ENCODE data around the gene RDX. TPM values are rescaled to one million over a fixed set of nuclear protein-coding genes. Genes with fewer than 3 reads are reported as not detected.

Gene RDX
- total and polyA plus RNA-seq, 2 of the 4 experiments (the other 2 are of a cell fraction) = 61.1 to 72.4 TPM

GRCh38 chr11:110131386-110132123 lies 164.9 kb downstream of the RDX start:
- no peak overlapping the region for H3K9ac ChIP-seq (ENCODE audit: low read depth, low read length)
- no peak overlapping the region for H4K91ac ChIP-seq (ENCODE audit: insufficient read depth, low read depth, low read length)
- no peak overlapping the region for H3K14ac ChIP-seq (replicated peaks; ENCODE audit: low read depth, low read length)
- no peaks in the 10 kb centered on the region for H3K27me3 ChIP-seq (ENCODE audit: control insufficient read depth, insufficient read depth, low read length)
- peaks cover 1% of the 10 kb centered on the region for H3K4me1 ChIP-seq (ENCODE audit: control insufficient read depth, insufficient read depth, low read length)
- WGBS, 2 experiments (ENCODE audit: extremely low coverage in 2 of 2, insufficient read length in 1 of 2) = 100% methylated on average over 1 of the region's 6 CpGs; no CpG with 5 or more reads in 1 of the 2 experiments
- no peak overlapping the region for H2BK20ac ChIP-seq (ENCODE audit: low read depth, low read length)
- peaks cover 3% of the 10 kb centered on the region; the same call in 1 of the 2 replicates for H3K9me1 ChIP-seq (ENCODE audit: insufficient read depth, low read length)
- no peaks in the 10 kb centered on the region for H3K9me3 ChIP-seq (ENCODE audit: control insufficient read depth, insufficient read depth, low read length)
- H3K27ac ChIP-seq (ENCODE audit: insufficient read depth, low read length) = no peak overlapping the region
- no peak overlapping the region for H2AK5ac ChIP-seq (ENCODE audit: low read depth, low read length)
- intact Hi-C loops (cut with micrococcal nuclease) = no loop called here
- BruUV-seq (replicated peaks) = no TSS peak
- no peak overlapping the region for H3K4ac ChIP-seq (ENCODE audit: low read depth, low read length)
- H4K8ac ChIP-seq (ENCODE audit: low read depth in 2 of 2, low read length in 2 of 2) = no peak overlapping the region
- DNase-seq (no peak), ATAC-seq (ENCODE audit: low read depth) (no peak)
- no peak overlapping the region for H2BK15ac ChIP-seq (ENCODE audit: low read depth, low read length)
- H3K23ac ChIP-seq (ENCODE audit: low read depth, low read length) = no peak overlapping the region
- no peak overlapping the region for H3K4me2 ChIP-seq (ENCODE audit: low read depth, low read length)
- peaks cover 4% of the 10 kb centered on the region; the same call in 1 of the 2 replicates for H4K20me1 ChIP-seq (ENCODE audit: insufficient read depth, low read length)
- H2AK9ac ChIP-seq (replicated peaks; ENCODE audit: low read depth, low read length, poor library complexity) = no peak overlapping the region
- H3K4me3 ChIP-seq (ENCODE audit: insufficient read depth, low read depth, low read length) = no peak overlapping the region
- TF ChIP-seq, protein P1, sequence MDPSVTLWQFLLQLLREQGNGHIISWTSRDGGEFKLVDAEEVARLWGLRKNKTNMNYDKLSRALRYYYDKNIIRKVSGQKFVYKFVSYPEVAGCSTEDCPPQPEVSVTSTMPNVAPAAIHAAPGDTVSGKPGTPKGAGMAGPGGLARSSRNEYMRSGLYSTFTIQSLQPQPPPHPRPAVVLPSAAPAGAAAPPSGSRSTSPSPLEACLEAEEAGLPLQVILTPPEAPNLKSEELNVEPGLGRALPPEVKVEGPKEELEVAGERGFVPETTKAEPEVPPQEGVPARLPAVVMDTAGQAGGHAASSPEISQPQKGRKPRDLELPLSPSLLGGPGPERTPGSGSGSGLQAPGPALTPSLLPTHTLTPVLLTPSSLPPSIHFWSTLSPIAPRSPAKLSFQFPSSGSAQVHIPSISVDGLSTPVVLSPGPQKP (IDR thresholded peaks at IDR 0.05; ENCODE audit: borderline replicate concordance, low read depth, low read length) = no peak
- TF ChIP-seq RAD21 (IDR thresholded peaks at IDR 0.05; ENCODE audit: low read length) (no peak), MAZ (IDR thresholded peaks at IDR 0.05; ENCODE audit: borderline replicate concordance, low read depth, low read length) (no peak)
- peaks cover under 1% of the 10 kb centered on the region; the same call in 1 of the 2 replicates for H3K36me3 ChIP-seq (ENCODE audit: control insufficient read depth, insufficient read depth, low read length)
- H3K56ac ChIP-seq (ENCODE audit: extremely low read depth, insufficient read depth, low read length) = no peak overlapping the region
- no peak overlapping the region for H2BK5ac ChIP-seq (ENCODE audit: low read depth, low read length, poor library complexity, severe bottlenecking)
- dilution Hi-C loops (cut with HindIII; ENCODE audit: low sequenced_read_pairs, unreplicated experiment) = no loop called here
- H4K5ac ChIP-seq (ENCODE audit: low read depth, low read length) = no peak overlapping the region
- H2AFZ ChIP-seq (replicated peaks; ENCODE audit: low read length, poor library complexity) = no peak overlapping the region
- H3K79me1 ChIP-seq (ENCODE audit: low read depth in 1 of 2, low read length in 2 of 2) = peaks cover 28 to 36% of the 10 kb centered on the region in 2 experiments
- no peak overlapping the region for H3K18ac ChIP-seq (ENCODE audit: low read depth, low read length)
- no peak overlapping the region for H2BK120ac ChIP-seq (ENCODE audit: low read depth, low read length)
- ChIA-PET CTCF (no interaction called here), POLR2A (ENCODE audit: unreplicated experiment) (interaction anchor here (0.7 kb wide), 1 partner anchor 1306 kb away, joined by 3 read pairs; no protein-coding TSS in a partner anchor)
- in situ Hi-C loops (cut with MboI; ENCODE audit: low sequenced_read_pairs) = no loop called here
